GF-D8 (cell line): Measurements from ENCODE around the gene MAP4K3.
"Not testable (repeated sequence)": the region's sequence is repeated elsewhere in the genome, so short reads cannot be mapped to it uniquely, and the experiment has no call there.

Experiments used
- DNase-seq: peaks from one replicate; lab custom pipeline; 2025; lab: John Stamatoyannopoulos, UW

Gene MAP4K3

GRCh38 chr2:39370101-39370500 is 67.0 kb downstream of the MAP4K3 start:
- DNase-seq: no peak

- DNase-seq: no peak
Measured at GRCh38 chr2:39368846-39369245, 68.2 kb downstream of the MAP4K3 start.

- no peak for DNase-seq
Measured at GRCh38 chr2:39368376-39368775, 68.7 kb downstream of the MAP4K3 start.

GRCh38 chr2:39362595-39362994 is 74.5 kb downstream of the MAP4K3 start:
- no peak for DNase-seq

GRCh38 chr2:39361511-39361910 is 75.6 kb downstream of the MAP4K3 start:
- no peak for DNase-seq

- DNase-seq: not testable (repeated sequence)
Measured at GRCh38 chr2:39360342-39360741, 76.7 kb downstream of the MAP4K3 start.

- DNase-seq: no peak
Measured at GRCh38 chr2:39359453-39360038, 77.5 kb downstream of the MAP4K3 start.

- no peak for DNase-seq
Measured at GRCh38 chr2:39356922-39357639, 80.0 kb downstream of the MAP4K3 start.

- DNase-seq: no peak
Measured at GRCh38 chr2:39350658-39351057, 86.4 kb downstream of the MAP4K3 start.

GRCh38 chr2:39338502-39338901 is 98.6 kb downstream of the MAP4K3 start:
- DNase-seq: no peak

- no peak for DNase-seq
Measured at GRCh38 chr2:39335930-39336329, 101.2 kb downstream of the MAP4K3 start.

GRCh38 chr2:39334978-39335377 is 102.1 kb downstream of the MAP4K3 start:
- DNase-seq: no peak

GRCh38 chr2:39334529-39334928 is 102.6 kb downstream of the MAP4K3 start:
- DNase-seq: no peak

- no peak for DNase-seq
Measured at GRCh38 chr2:39326644-39327043, 110.4 kb downstream of the MAP4K3 start.

GRCh38 chr2:39325966-39326365 is 111.1 kb downstream of the MAP4K3 start:
- no peak for DNase-seq

- not testable (repeated sequence) for DNase-seq
Measured at GRCh38 chr2:39321056-39322035, 115.7 kb downstream of the MAP4K3 start.

GRCh38 chr2:39320162-39320561 is 116.9 kb downstream of the MAP4K3 start:
- DNase-seq: no peak

GRCh38 chr2:39313575-39313974 is 123.5 kb downstream of the MAP4K3 start:
- no peak for DNase-seq

- no peak for DNase-seq
Measured at GRCh38 chr2:39311469-39311868, 125.6 kb downstream of the MAP4K3 start.

GRCh38 chr2:39308778-39309177 is 128.3 kb downstream of the MAP4K3 start:
- no peak for DNase-seq

GRCh38 chr2:39306626-39307025 is 130.5 kb downstream of the MAP4K3 start:
- DNase-seq: no peak

- no peak for DNase-seq
Measured at GRCh38 chr2:39304729-39305128, 132.4 kb downstream of the MAP4K3 start.

GRCh38 chr2:39304200-39304599 is 132.9 kb downstream of the MAP4K3 start:
- no peak for DNase-seq
